ENCODE measurements around the gene PALLD.

Gene PALLD

GRCh38 chr4:168615294-168616065, 118.6 kb downstream of the PALLD start:
- TF ChIP-seq POLR2AphosphoS5 (IDR thresholded peaks at IDR 0.05; ENCODE audit: borderline replicate concordance, low read depth, low read length), result no peak
- TF ChIP-seq EZH2 (IDR thresholded peaks at IDR 0.05), result no peak
- TF ChIP-seq FOXP2 (optimal IDR thresholded peaks at IDR 0.05; ENCODE audit: control extremely low read depth, extremely low read length, insufficient read depth), result no peak
- H3K9ac ChIP-seq (ENCODE audit: insufficient read length), result no peak overlapping the region
- H3K4me3 ChIP-seq, result no peak overlapping the region
- no peak overlapping the region for H3K27ac ChIP-seq
- no peak for DNase-seq (ENCODE audit: low read depth, low spot score)
- no peaks in the 10 kb centered on the region for H3K9me3 ChIP-seq (ENCODE audit: low read depth, low read length)
- H3K36me3 ChIP-seq (ENCODE audit: insufficient read depth, low read length), result no peaks in the 10 kb centered on the region

- TF ChIP-seq EZH2 (IDR thresholded peaks at IDR 0.05) (no peak), FOXP2 (optimal IDR thresholded peaks at IDR 0.05; ENCODE audit: control extremely low read depth, extremely low read length, insufficient read depth) (no peak), POLR2AphosphoS5 (IDR thresholded peaks at IDR 0.05; ENCODE audit: borderline replicate concordance, low read depth, low read length) (no peak)
- Histone ChIP-seq H3K4me3 (no peak overlapping the region), H3K9me3 (ENCODE audit: low read depth, low read length) (no peaks in the 10 kb centered on the region), H3K36me3 (ENCODE audit: insufficient read depth, low read length) (no peaks in the 10 kb centered on the region), H3K27ac (no peak overlapping the region), H3K9ac (ENCODE audit: insufficient read length) (no peak overlapping the region)
- DNase-seq (ENCODE audit: low read depth, low spot score), result no peak
Observed at GRCh38 chr4:168618577-168619265, 121.9 kb downstream of the PALLD start.

GRCh38 chr4:168619266-168619631, 122.4 kb downstream of the PALLD start:
- no peak overlapping the region for H3K4me3 ChIP-seq
- H3K9me3 ChIP-seq (ENCODE audit: low read depth, low read length), result no peaks in the 10 kb centered on the region
- TF ChIP-seq FOXP2 (optimal IDR thresholded peaks at IDR 0.05; ENCODE audit: control extremely low read depth, extremely low read length, insufficient read depth), result no peak
- no peak for TF ChIP-seq POLR2AphosphoS5 (IDR thresholded peaks at IDR 0.05; ENCODE audit: borderline replicate concordance, low read depth, low read length)
- no peak for TF ChIP-seq EZH2 (IDR thresholded peaks at IDR 0.05)
- no peaks in the 10 kb centered on the region for H3K36me3 ChIP-seq (ENCODE audit: insufficient read depth, low read length)
- H3K27ac ChIP-seq, result no peak overlapping the region
- H3K9ac ChIP-seq (ENCODE audit: insufficient read length), result no peak overlapping the region
- no peak for DNase-seq (ENCODE audit: low read depth, low spot score)

- DNase-seq (ENCODE audit: low read depth, low spot score), result no peak
- TF ChIP-seq POLR2AphosphoS5 (IDR thresholded peaks at IDR 0.05; ENCODE audit: borderline replicate concordance, low read depth, low read length) (no peak), FOXP2 (optimal IDR thresholded peaks at IDR 0.05; ENCODE audit: control extremely low read depth, extremely low read length, insufficient read depth) (no peak), EZH2 (IDR thresholded peaks at IDR 0.05) (no peak)
- no peak overlapping the region for H3K4me3 ChIP-seq
- H3K36me3 ChIP-seq (ENCODE audit: insufficient read depth, low read length), result no peaks in the 10 kb centered on the region
- no peak overlapping the region for H3K27ac ChIP-seq
- no peaks in the 10 kb centered on the region for H3K9me3 ChIP-seq (ENCODE audit: low read depth, low read length)
- H3K9ac ChIP-seq (ENCODE audit: insufficient read length), result no peak overlapping the region
Observed at GRCh38 chr4:168621806-168622589, 125.1 kb downstream of the PALLD start.

DNA sequence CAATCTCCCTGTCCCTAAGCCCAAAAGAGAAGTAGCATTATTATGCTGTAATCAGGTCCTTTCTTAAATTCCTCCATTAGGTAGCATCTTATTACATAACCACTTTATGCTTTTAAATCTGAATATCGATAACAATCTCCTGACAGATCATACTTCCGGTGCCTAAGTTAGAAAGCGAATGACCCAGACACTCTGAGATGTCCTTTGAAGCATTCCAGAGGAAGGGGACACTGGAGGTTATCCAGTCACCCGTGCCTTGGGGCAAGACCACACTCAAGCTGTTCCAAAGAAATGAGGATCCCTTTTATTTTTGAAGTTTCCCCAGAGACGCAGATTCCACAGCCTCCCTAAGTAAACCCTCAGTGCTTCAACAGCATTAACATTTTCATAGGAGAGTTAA, 125.7 kb downstream of the PALLD start:
- H3K9ac ChIP-seq (ENCODE audit: insufficient read length), result no peak overlapping the region
- H3K9me3 ChIP-seq (ENCODE audit: low read depth, low read length), result no peaks in the 10 kb centered on the region
- H3K36me3 ChIP-seq (ENCODE audit: insufficient read depth, low read length), result no peaks in the 10 kb centered on the region
- TF ChIP-seq FOXP2 (optimal IDR thresholded peaks at IDR 0.05; ENCODE audit: control extremely low read depth, extremely low read length, insufficient read depth) (no peak), EZH2 (IDR thresholded peaks at IDR 0.05) (no peak), POLR2AphosphoS5 (IDR thresholded peaks at IDR 0.05; ENCODE audit: borderline replicate concordance, low read depth, low read length) (no peak)
- no peak overlapping the region for H3K27ac ChIP-seq
- DNase-seq (ENCODE audit: low read depth, low spot score), result no peak
- H3K4me3 ChIP-seq, result no peak overlapping the region

- TF ChIP-seq EZH2 (IDR thresholded peaks at IDR 0.05) (no peak), POLR2AphosphoS5 (IDR thresholded peaks at IDR 0.05; ENCODE audit: borderline replicate concordance, low read depth, low read length) (no peak), FOXP2 (optimal IDR thresholded peaks at IDR 0.05; ENCODE audit: control extremely low read depth, extremely low read length, insufficient read depth) (no peak)
- Histone ChIP-seq H3K4me3 (no peak overlapping the region), H3K36me3 (ENCODE audit: insufficient read depth, low read length) (no peaks in the 10 kb centered on the region), H3K9ac (ENCODE audit: insufficient read length) (no peak overlapping the region), H3K27ac (no peak overlapping the region), H3K9me3 (ENCODE audit: low read depth, low read length) (no peaks in the 10 kb centered on the region)
- no peak for DNase-seq (ENCODE audit: low read depth, low spot score)
Observed at GRCh38 chr4:168623011-168623410, 126.2 kb downstream of the PALLD start.

GRCh38 chr4:168623484-168623883, 126.6 kb downstream of the PALLD start:
- no peak for DNase-seq (ENCODE audit: low read depth, low spot score)
- Histone ChIP-seq H3K4me3 (no peak overlapping the region), H3K9ac (ENCODE audit: insufficient read length) (no peak overlapping the region), H3K27ac (no peak overlapping the region), H3K9me3 (ENCODE audit: low read depth, low read length) (no peaks in the 10 kb centered on the region), H3K36me3 (ENCODE audit: insufficient read depth, low read length) (no peaks in the 10 kb centered on the region)
- TF ChIP-seq EZH2 (IDR thresholded peaks at IDR 0.05), result no peak
- TF ChIP-seq POLR2AphosphoS5 (IDR thresholded peaks at IDR 0.05; ENCODE audit: borderline replicate concordance, low read depth, low read length), result no peak
- no peak for TF ChIP-seq FOXP2 (optimal IDR thresholded peaks at IDR 0.05; ENCODE audit: control extremely low read depth, extremely low read length, insufficient read depth)

DNA sequence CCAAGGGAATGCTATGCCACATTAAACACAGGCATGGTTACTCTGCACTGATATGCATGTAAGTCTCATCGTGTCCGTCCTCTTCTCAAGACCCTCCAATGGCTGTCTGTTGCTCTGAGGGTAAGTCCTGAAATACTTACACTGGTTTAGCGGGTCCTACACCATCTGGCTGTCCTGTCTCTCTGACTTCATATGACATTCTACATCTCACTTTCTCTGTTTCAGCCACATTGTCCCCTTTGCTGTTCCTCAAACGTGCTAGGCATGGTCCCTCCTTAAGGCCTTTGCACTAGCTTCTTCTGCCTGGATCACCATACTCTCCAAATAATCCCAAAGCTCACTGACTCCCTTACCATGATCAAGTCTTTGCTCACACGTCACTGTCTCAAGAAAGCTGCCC, 131.4 kb downstream of the PALLD start:
- Histone ChIP-seq H3K36me3 (ENCODE audit: insufficient read depth, low read length) (no peaks in the 10 kb centered on the region), H3K4me3 (no peak overlapping the region), H3K27ac (no peak overlapping the region), H3K9ac (ENCODE audit: insufficient read length) (no peak overlapping the region), H3K9me3 (ENCODE audit: low read depth, low read length) (no peaks in the 10 kb centered on the region)
- no peak for DNase-seq (ENCODE audit: low read depth, low spot score)
- no peak for TF ChIP-seq FOXP2 (optimal IDR thresholded peaks at IDR 0.05; ENCODE audit: control extremely low read depth, extremely low read length, insufficient read depth)
- TF ChIP-seq POLR2AphosphoS5 (IDR thresholded peaks at IDR 0.05; ENCODE audit: borderline replicate concordance, low read depth, low read length), result no peak
- TF ChIP-seq EZH2 (IDR thresholded peaks at IDR 0.05), result no peak

Measured in SK-N-MC (cell line).